Measurements from ENCODE around the gene PDE1C.

PDE1C gene

GRCh38 chr7:31828520-31828919, 241.7 kb downstream of the PDE1C start:
- Histone ChIP-seq H3K4me3 (ENCODE audit: low read length) (no peak overlapping the region), H3K36me3 (ENCODE audit: control insufficient read depth, insufficient read depth, low read length, severe bottlenecking) (peaks cover 26% of the 10 kb centered on the region), H3K4me1 (ENCODE audit: control insufficient read depth, insufficient read depth, low read length) (no peaks in the 10 kb centered on the region), H3K27me3 (replicated peaks; ENCODE audit: control insufficient read depth, insufficient read depth, low read length) (no peaks in the 10 kb centered on the region), H3K9ac (ENCODE audit: low read length) (no peak overlapping the region), H3K9me3 (ENCODE audit: control insufficient read depth, low read length) (no peaks in the 10 kb centered on the region)
- no peak for DNase-seq (ENCODE audit: low read depth)

GRCh38 chr7:31825576-31825975, 244.6 kb downstream of the PDE1C start:
- H3K27me3 ChIP-seq (replicated peaks; ENCODE audit: control insufficient read depth, insufficient read depth, low read length), result no peaks in the 10 kb centered on the region
- H3K9ac ChIP-seq (ENCODE audit: low read length), result no peak overlapping the region
- H3K36me3 ChIP-seq (ENCODE audit: control insufficient read depth, insufficient read depth, low read length, severe bottlenecking), result peaks cover 49% of the 10 kb centered on the region
- no peak overlapping the region for H3K4me3 ChIP-seq (ENCODE audit: low read length)
- H3K4me1 ChIP-seq (ENCODE audit: control insufficient read depth, insufficient read depth, low read length), result no peaks in the 10 kb centered on the region
- DNase-seq (ENCODE audit: low read depth), result no peak
- H3K9me3 ChIP-seq (ENCODE audit: control insufficient read depth, low read length), result no peaks in the 10 kb centered on the region

GRCh38 chr7:31819031-31819430, 251.2 kb downstream of the PDE1C start:
- Histone ChIP-seq H3K9me3 (ENCODE audit: control insufficient read depth, low read length) (no peaks in the 10 kb centered on the region), H3K9ac (ENCODE audit: low read length) (no peak overlapping the region), H3K4me3 (ENCODE audit: low read length) (no peak overlapping the region), H3K36me3 (ENCODE audit: control insufficient read depth, insufficient read depth, low read length, severe bottlenecking) (peaks cover 51% of the 10 kb centered on the region), H3K27me3 (replicated peaks; ENCODE audit: control insufficient read depth, insufficient read depth, low read length) (no peaks in the 10 kb centered on the region), H3K4me1 (ENCODE audit: control insufficient read depth, insufficient read depth, low read length) (peaks cover 6% of the 10 kb centered on the region)
- no peak for DNase-seq (ENCODE audit: low read depth)

GRCh38 chr7:31816810-31817209, 253.4 kb downstream of the PDE1C start:
- peaks cover 29% of the 10 kb centered on the region for H3K36me3 ChIP-seq (ENCODE audit: control insufficient read depth, insufficient read depth, low read length, severe bottlenecking)
- H3K4me3 ChIP-seq (ENCODE audit: low read length), result no peak overlapping the region
- no peaks in the 10 kb centered on the region for H3K9me3 ChIP-seq (ENCODE audit: control insufficient read depth, low read length)
- no peaks in the 10 kb centered on the region for H3K27me3 ChIP-seq (replicated peaks; ENCODE audit: control insufficient read depth, insufficient read depth, low read length)
- no peak for DNase-seq (ENCODE audit: low read depth)
- H3K9ac ChIP-seq (ENCODE audit: low read length), result no peak overlapping the region
- H3K4me1 ChIP-seq (ENCODE audit: control insufficient read depth, insufficient read depth, low read length), result peaks cover 13% of the 10 kb centered on the region

GRCh38 chr7:31815796-31816195, 254.4 kb downstream of the PDE1C start:
- no peak overlapping the region for H3K9ac ChIP-seq (ENCODE audit: low read length)
- H3K4me3 ChIP-seq (ENCODE audit: low read length), result no peak overlapping the region
- H3K27me3 ChIP-seq (replicated peaks; ENCODE audit: control insufficient read depth, insufficient read depth, low read length), result no peaks in the 10 kb centered on the region
- peaks cover 23% of the 10 kb centered on the region for H3K36me3 ChIP-seq (ENCODE audit: control insufficient read depth, insufficient read depth, low read length, severe bottlenecking)
- H3K9me3 ChIP-seq (ENCODE audit: control insufficient read depth, low read length), result no peaks in the 10 kb centered on the region
- peaks cover 19% of the 10 kb centered on the region for H3K4me1 ChIP-seq (ENCODE audit: control insufficient read depth, insufficient read depth, low read length)
- no peak for DNase-seq (ENCODE audit: low read depth)

- Histone ChIP-seq H3K9ac (ENCODE audit: low read length) (no peak overlapping the region), H3K27me3 (replicated peaks; ENCODE audit: control insufficient read depth, insufficient read depth, low read length) (no peaks in the 10 kb centered on the region), H3K4me1 (ENCODE audit: control insufficient read depth, insufficient read depth, low read length) (peaks cover 19% of the 10 kb centered on the region), H3K4me3 (ENCODE audit: low read length) (no peak overlapping the region), H3K9me3 (ENCODE audit: control insufficient read depth, low read length) (no peaks in the 10 kb centered on the region), H3K36me3 (ENCODE audit: control insufficient read depth, insufficient read depth, low read length, severe bottlenecking) (peaks cover 23% of the 10 kb centered on the region)
- DNase-seq (ENCODE audit: low read depth), result peak; percentile 15
These were observed 256.0 kb downstream of the PDE1C start for GRCh38 chr7:31814187-31814586.

GRCh38 chr7:31811650-31812461, 258.4 kb downstream of the PDE1C start:
- H3K36me3 ChIP-seq (ENCODE audit: control insufficient read depth, insufficient read depth, low read length, severe bottlenecking), result peaks cover 23% of the 10 kb centered on the region
- peaks cover 19% of the 10 kb centered on the region for H3K4me1 ChIP-seq (ENCODE audit: control insufficient read depth, insufficient read depth, low read length)
- peak; percentile 9 for DNase-seq (ENCODE audit: low read depth)
- H3K9ac ChIP-seq (ENCODE audit: low read length), result peak overlapping the region; percentile 7
- no peaks in the 10 kb centered on the region for H3K9me3 ChIP-seq (ENCODE audit: control insufficient read depth, low read length)
- no peaks in the 10 kb centered on the region for H3K27me3 ChIP-seq (replicated peaks; ENCODE audit: control insufficient read depth, insufficient read depth, low read length)
- H3K4me3 ChIP-seq (ENCODE audit: low read length), result peak overlapping the region; percentile 57

- Histone ChIP-seq H3K4me3 (ENCODE audit: low read length) (peak overlapping the region; percentile 67), H3K27me3 (replicated peaks; ENCODE audit: control insufficient read depth, insufficient read depth, low read length) (no peaks in the 10 kb centered on the region), H3K36me3 (ENCODE audit: control insufficient read depth, insufficient read depth, low read length, severe bottlenecking) (peaks cover 5% of the 10 kb centered on the region), H3K4me1 (ENCODE audit: control insufficient read depth, insufficient read depth, low read length) (peaks cover 7% of the 10 kb centered on the region), H3K9ac (ENCODE audit: low read length) (no peak overlapping the region), H3K9me3 (ENCODE audit: control insufficient read depth, low read length) (no peaks in the 10 kb centered on the region)
- no peak for DNase-seq (ENCODE audit: low read depth)
These were observed 264.9 kb downstream of the PDE1C start for GRCh38 chr7:31805209-31805818.

- H3K27me3 ChIP-seq (replicated peaks; ENCODE audit: control insufficient read depth, insufficient read depth, low read length), result no peaks in the 10 kb centered on the region
- no peaks in the 10 kb centered on the region for H3K36me3 ChIP-seq (ENCODE audit: control insufficient read depth, insufficient read depth, low read length, severe bottlenecking)
- no peak overlapping the region for H3K4me3 ChIP-seq (ENCODE audit: low read length)
- no peaks in the 10 kb centered on the region for H3K4me1 ChIP-seq (ENCODE audit: control insufficient read depth, insufficient read depth, low read length)
- no peaks in the 10 kb centered on the region for H3K9me3 ChIP-seq (ENCODE audit: control insufficient read depth, low read length)
- no peak for DNase-seq (ENCODE audit: low read depth)
- no peak overlapping the region for H3K9ac ChIP-seq (ENCODE audit: low read length)
These were observed 273.8 kb downstream of the PDE1C start for GRCh38 chr7:31796375-31796774.

GRCh38 chr7:31794851-31795344, 275.3 kb downstream of the PDE1C start:
- DNase-seq (ENCODE audit: low read depth), result peak; percentile 63
- Histone ChIP-seq H3K4me1 (ENCODE audit: control insufficient read depth, insufficient read depth, low read length) (peaks cover 9% of the 10 kb centered on the region), H3K9ac (ENCODE audit: low read length) (no peak overlapping the region), H3K27me3 (replicated peaks; ENCODE audit: control insufficient read depth, insufficient read depth, low read length) (no peaks in the 10 kb centered on the region), H3K36me3 (ENCODE audit: control insufficient read depth, insufficient read depth, low read length, severe bottlenecking) (peaks cover 1% of the 10 kb centered on the region), H3K9me3 (ENCODE audit: control insufficient read depth, low read length) (no peaks in the 10 kb centered on the region), H3K4me3 (ENCODE audit: low read length) (no peak overlapping the region)

GRCh38 chr7:31791881-31792280, 278.3 kb downstream of the PDE1C start:
- Histone ChIP-seq H3K4me1 (ENCODE audit: control insufficient read depth, insufficient read depth, low read length) (peaks cover 26% of the 10 kb centered on the region), H3K9me3 (ENCODE audit: control insufficient read depth, low read length) (no peaks in the 10 kb centered on the region), H3K9ac (ENCODE audit: low read length) (no peak overlapping the region), H3K36me3 (ENCODE audit: control insufficient read depth, insufficient read depth, low read length, severe bottlenecking) (peaks cover 3% of the 10 kb centered on the region), H3K27me3 (replicated peaks; ENCODE audit: control insufficient read depth, insufficient read depth, low read length) (no peaks in the 10 kb centered on the region), H3K4me3 (ENCODE audit: low read length) (no peak overlapping the region)
- DNase-seq (ENCODE audit: low read depth), result peak; percentile 9

Measured in adipocyte (in vitro differentiated cells).